HepG2 (cell line): Measurements from ENCODE around the gene TNFAIP3. TPM values are rescaled to one million over a fixed set of nuclear protein-coding genes. Genes with fewer than 3 reads are reported as not detected.
A peak's percentile ranks its signal among the peaks of the same experiment; 100 is the strongest.

Source experiments
- ARID2 ChIP-seq: sonication (generic); formaldehyde crosslinking; IDR thresholded peaks from 2 replicates; pipeline ENCODE4 v1.8.1; 2022; ENCODE audit warnings: mild to moderate bottlenecking, missing genetic modification reagents, borderline replicate concordance
- HNF4G ChIP-seq, 2 experiments: sonication (generic) in 1 of 2; formaldehyde crosslinking in 1 of 2; IDR thresholded peaks; 2 replicates each; pipeline versions ENCODE4 v1.4.0 to v1.6.1; 2011 to 2020; ENCODE audit warnings: borderline replicate concordance in 2 of 2, low read depth in 2 of 2, mild to moderate bottlenecking in 2 of 2, low read length in 1 of 2, missing genetic modification reagents in 1 of 2, moderate library complexity in 1 of 2
- IRF9 ChIP-seq: sonication (generic); formaldehyde crosslinking; IDR thresholded peaks from 2 replicates; pipeline ENCODE4 v1.8.0; 2022; ENCODE audit warnings: missing genetic modification reagents, mild to moderate bottlenecking, borderline replicate concordance
- NR2C2 ChIP-seq: sonication (generic); formaldehyde crosslinking; IDR thresholded peaks from 2 replicates; pipeline ENCODE4 v1.4.0; 2020; ENCODE audit warnings: missing genetic modification reagents, mild to moderate bottlenecking, moderate library complexity, borderline replicate concordance
- SAP130 ChIP-seq: IDR thresholded peaks from 2 replicates; pipeline ENCODE4 v1.6.1; 2016; ENCODE audit warnings: low read depth
- SMAD1 ChIP-seq: sonication (generic); formaldehyde crosslinking; IDR thresholded peaks from 2 replicates; pipeline ENCODE4 v1.4.0; 2020; ENCODE audit warnings: missing genetic modification reagents, low read depth, mild to moderate bottlenecking, borderline replicate concordance
- TFDP1 ChIP-seq: IDR thresholded peaks from 2 replicates; pipeline ENCODE4 v1.6.1; 2016; ENCODE audit warnings: missing compliant biosample characterization, missing genetic modification reagents, borderline replicate concordance
- ZNF10 ChIP-seq: sonication (generic); formaldehyde crosslinking; IDR thresholded peaks from 2 replicates; pipeline ENCODE4 v1.4.0; 2020; ENCODE audit warnings: mild to moderate bottlenecking, low read depth, missing genetic modification reagents, borderline replicate concordance
- ZNF329 ChIP-seq: sonication (generic); formaldehyde crosslinking; IDR thresholded peaks from 2 replicates; pipeline ENCODE4 v1.9.0; 2021; ENCODE audit warnings: low read depth, mild to moderate bottlenecking, missing genetic modification reagents
- ZNF615 ChIP-seq: sonication (generic); formaldehyde crosslinking; IDR thresholded peaks from 2 replicates; pipeline ENCODE4 v1.5.0; 2020; ENCODE audit warnings: mild to moderate bottlenecking, missing genetic modification reagents, borderline replicate concordance
- ZNF770 ChIP-seq: sonication (generic); formaldehyde crosslinking; IDR thresholded peaks from 2 replicates; pipeline ENCODE4 v1.5.0; 2020; ENCODE audit warnings: mild to moderate bottlenecking, missing genetic modification reagents
- polyA plus RNA-seq, 8 experiments: library from polyadenylated mRNA; depleted of rRNA in 3 of 8; stranded (reverse) in 7 of 8; unstranded in 1 of 8; fragments of >200 nt; fragmentation: Illumina TruSeq in 4 of 8; extraction: Trizol in 4 of 8; gene quantifications; 2 replicates each; pipeline versions ENCODE4 v1.2.1 to v1.2.3, GENCODE V29; 2011 to 2016; ENCODE audit warnings: low read depth in 4 of 8, missing spikeins in 1 of 8, mixed read lengths in 1 of 8; ENCODE audit not compliant: insufficient read depth in 1 of 8
- total RNA-seq, 5 experiments: library from RNA; depleted of rRNA; stranded (reverse); fragments of >200 nt; fragmentation: Illumina TruSeq; extraction: Trizol; gene quantifications; 2 replicates each; pipeline ENCODE4 v1.2.3, GENCODE V29; 2016; ENCODE audit warnings: low read depth in 1 of 5
- TF ChIP-seq, protein P1 (sequence below): sonication (generic); formaldehyde crosslinking; IDR thresholded peaks from 2 replicates; pipeline ENCODE4 v1.8.0; 2022; ENCODE audit warnings: mild to moderate bottlenecking, missing genetic modification reagents
- TF ChIP-seq, protein P2 (sequence below), 2 experiments: sonication (generic) in 1 of 2; formaldehyde crosslinking in 1 of 2; IDR thresholded peaks; 2 replicates each; pipeline versions ENCODE4 v1.6.1 to v1.9.0; 2014 to 2022; ENCODE audit warnings: antibody characterized with exemption in 1 of 2, borderline replicate concordance in 1 of 2, inconsistent platforms in 1 of 2, low read depth in 1 of 2, missing genetic modification reagents in 1 of 2

TNFAIP3 gene
- total and polyA plus RNA-seq, 2 of the 13 experiments (the other 11 are each of a cell fraction or from before 2014, with no cell fraction given): 28.2 to 47.1 TPM

DNA sequence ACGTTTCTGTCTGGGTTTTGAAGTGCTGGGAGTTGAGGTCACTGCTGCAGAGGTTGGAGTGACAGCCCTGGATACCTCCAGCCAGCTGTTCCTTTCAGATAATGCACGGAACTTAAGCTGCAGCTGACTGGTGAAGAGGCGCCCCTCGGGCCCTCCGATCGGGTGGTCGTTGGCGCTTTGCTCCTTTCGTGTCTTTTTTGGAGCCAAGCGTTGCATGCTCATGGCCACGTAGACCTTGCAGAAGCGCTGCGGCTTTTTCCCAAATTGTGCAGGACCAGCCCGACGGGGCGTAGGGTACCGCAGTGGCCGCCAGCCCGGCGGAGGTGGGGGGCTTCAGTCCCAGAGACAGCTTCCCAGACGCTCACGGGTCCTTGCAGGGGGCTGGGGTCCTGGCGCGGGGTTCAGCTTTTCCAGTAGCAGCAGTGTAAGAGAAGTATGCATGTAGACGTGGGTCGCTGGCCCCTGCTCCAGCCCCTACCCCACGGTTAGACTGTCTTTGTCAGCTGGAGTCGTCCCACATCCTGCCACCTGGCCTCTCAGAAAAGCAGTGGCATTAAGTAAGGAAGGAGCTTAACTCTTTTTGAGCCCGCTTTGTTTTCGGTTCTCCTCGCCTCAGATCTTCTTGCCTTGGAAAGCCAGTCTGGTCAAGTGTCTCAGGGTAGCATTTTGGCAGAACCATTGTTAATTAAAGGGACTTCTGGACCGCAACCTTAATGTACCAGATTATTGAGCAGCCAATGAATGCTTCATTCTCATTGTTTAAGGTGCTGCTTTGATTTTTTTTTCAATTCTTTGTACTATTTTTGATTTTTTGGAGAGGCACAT lies 838 bp downstream of the TNFAIP3 start (continued):
- no peak; the same call in 1 of the 2 replicates for TF ChIP-seq IRF9 (CRISPR knock-in tag)
- TF ChIP-seq ZNF770 (CRISPR knock-in tag): no peak
- no peak for TF ChIP-seq HNF4G (IDR thresholded peaks at IDR 0.05; ENCODE audit: borderline replicate concordance, low read depth, low read length)
- 0 out of 2 replicates have a peak, but pooled peaks have one; percentile 9 for TF ChIP-seq HNF4G (CRISPR knock-in tag; IDR thresholded peaks at IDR 0.05; ENCODE audit: borderline replicate concordance, low read depth)
- TF ChIP-seq, protein P1, sequence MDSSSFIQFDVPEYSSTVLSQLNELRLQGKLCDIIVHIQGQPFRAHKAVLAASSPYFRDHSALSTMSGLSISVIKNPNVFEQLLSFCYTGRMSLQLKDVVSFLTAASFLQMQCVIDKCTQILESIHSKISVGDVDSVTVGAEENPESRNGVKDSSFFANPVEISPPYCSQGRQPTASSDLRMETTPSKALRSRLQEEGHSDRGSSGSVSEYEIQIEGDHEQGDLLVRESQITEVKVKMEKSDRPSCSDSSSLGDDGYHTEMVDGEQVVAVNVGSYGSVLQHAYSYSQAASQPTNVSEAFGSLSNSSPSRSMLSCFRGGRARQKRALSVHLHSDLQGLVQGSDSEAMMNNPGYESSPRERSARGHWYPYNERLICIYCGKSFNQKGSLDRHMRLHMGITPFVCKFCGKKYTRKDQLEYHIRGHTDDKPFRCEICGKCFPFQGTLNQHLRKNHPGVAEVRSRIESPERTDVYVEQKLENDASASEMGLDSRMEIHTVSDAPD: no peak
- 0 out of 2 replicates have a peak, but pooled peaks have one; percentile 39 for TF ChIP-seq SAP130
- no peak for TF ChIP-seq ZNF10
- 0 out of 2 replicates have a peak, but pooled peaks have one; percentile 3 for TF ChIP-seq ZNF329 (CRISPR knock-in tag)
- TF ChIP-seq, protein P2, sequence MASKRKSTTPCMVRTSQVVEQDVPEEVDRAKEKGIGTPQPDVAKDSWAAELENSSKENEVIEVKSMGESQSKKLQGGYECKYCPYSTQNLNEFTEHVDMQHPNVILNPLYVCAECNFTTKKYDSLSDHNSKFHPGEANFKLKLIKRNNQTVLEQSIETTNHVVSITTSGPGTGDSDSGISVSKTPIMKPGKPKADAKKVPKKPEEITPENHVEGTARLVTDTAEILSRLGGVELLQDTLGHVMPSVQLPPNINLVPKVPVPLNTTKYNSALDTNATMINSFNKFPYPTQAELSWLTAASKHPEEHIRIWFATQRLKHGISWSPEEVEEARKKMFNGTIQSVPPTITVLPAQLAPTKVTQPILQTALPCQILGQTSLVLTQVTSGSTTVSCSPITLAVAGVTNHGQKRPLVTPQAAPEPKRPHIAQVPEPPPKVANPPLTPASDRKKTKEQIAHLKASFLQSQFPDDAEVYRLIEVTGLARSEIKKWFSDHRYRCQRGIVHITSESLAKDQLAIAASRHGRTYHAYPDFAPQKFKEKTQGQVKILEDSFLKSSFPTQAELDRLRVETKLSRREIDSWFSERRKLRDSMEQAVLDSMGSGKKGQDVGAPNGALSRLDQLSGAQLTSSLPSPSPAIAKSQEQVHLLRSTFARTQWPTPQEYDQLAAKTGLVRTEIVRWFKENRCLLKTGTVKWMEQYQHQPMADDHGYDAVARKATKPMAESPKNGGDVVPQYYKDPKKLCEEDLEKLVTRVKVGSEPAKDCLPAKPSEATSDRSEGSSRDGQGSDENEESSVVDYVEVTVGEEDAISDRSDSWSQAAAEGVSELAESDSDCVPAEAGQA (IDR thresholded peaks at IDR 0.05; ENCODE audit: low read depth): no peak
- TF ChIP-seq, protein P2 (CRISPR knock-in tag; IDR thresholded peaks at IDR 0.05; ENCODE audit: borderline replicate concordance): no peak; the same call in 1 of the 2 replicates
- TF ChIP-seq SMAD1 (CRISPR knock-in tag): no peak
- no peak for TF ChIP-seq TFDP1 (CRISPR knock-in tag)
- 0 out of 2 replicates have a peak, but pooled peaks have one; percentile 52 for TF ChIP-seq ARID2
- no peak; the same call in 1 of the 2 replicates for TF ChIP-seq NR2C2 (CRISPR knock-in tag)
- no peak for TF ChIP-seq ZNF615 (CRISPR knock-in tag)
